ENCODE data around the gene VAMP3.

Gene VAMP3

DNA sequence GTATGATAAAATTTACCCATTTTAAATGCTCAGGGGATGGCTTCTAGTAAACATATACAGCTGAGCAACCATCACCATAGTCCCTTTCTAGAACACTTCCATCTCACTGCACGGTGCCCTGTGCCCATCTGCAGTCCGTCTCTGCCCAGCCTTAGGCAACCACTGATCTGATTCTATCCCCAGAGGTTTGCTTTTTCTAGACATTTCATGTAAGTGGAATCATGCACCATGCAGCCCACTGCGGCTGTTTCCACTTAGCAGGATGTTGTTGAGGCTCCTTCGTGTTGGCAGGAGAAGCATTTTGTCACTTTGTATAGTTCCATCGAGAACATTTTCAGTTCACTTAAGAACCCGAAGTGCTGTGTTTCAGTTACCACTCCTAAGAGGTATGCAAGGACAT lies 27.8 kb upstream of the VAMP3 start:
- Histone ChIP-seq H3K36me3 (ENCODE audit: control insufficient read depth in 2 of 2, insufficient read depth in 1 of 2, low read length in 2 of 2) (peaks cover 8 to 52% of the 10 kb centered on the region in 2 experiments; a peak in 2 of 3 replicates), H3K27ac (ENCODE audit: extremely low read depth, low read depth, low read length) (no peak overlapping the region), H3K4me1 (ENCODE audit: control insufficient read depth, insufficient read depth, low read length) (no peaks in the 10 kb centered on the region), H3K4me3 (ENCODE audit: low read depth, low read length) (no peak overlapping the region), H3K9me3 (ENCODE audit: control insufficient read depth, insufficient read depth, low read depth, low read length) (no peaks in the 10 kb centered on the region)
- TF ChIP-seq, protein P1, sequence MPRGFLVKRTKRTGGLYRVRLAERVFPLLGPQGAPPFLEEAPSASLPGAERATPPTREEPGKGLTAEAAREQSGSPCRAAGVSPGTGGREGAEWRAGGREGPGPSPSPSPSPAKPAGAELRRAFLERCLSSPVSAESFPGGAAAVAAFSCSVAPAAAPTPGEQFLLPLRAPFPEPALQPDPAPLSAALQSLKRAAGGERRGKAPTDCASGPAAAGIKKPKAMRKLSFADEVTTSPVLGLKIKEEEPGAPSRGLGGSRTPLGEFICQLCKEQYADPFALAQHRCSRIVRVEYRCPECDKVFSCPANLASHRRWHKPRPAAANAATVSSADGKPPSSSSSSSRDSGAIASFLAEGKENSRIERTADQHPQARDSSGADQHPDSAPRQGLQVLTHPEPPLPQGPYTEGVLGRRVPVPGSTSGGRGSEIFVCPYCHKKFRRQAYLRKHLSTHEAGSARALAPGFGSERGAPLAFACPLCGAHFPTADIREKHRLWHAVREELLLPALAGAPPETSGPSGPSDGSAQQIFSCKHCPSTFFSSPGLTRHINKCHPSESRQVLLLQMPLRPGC (tag by site-specific recombination; IDR thresholded peaks at IDR 0.05) = no peak
- TF ChIP-seq ZNF23 (tag by site-specific recombination; IDR thresholded peaks at IDR 0.05; ENCODE audit: borderline replicate concordance) (no peak), SP7 (tag by site-specific recombination; IDR thresholded peaks at IDR 0.05) (no peak), BCL11A (tag by site-specific recombination; IDR thresholded peaks at IDR 0.05; ENCODE audit: low read depth) (no peak), ZNF266 (tag by site-specific recombination; IDR thresholded peaks at IDR 0.05; ENCODE audit: low read depth) (no peak), ZNF660 (tag by site-specific recombination; IDR thresholded peaks at IDR 0.05) (no peak)
- CTCF ChIA-PET = interaction anchor here (0.7 to 6.9 kb wide), 3 partner anchors 9 to 76 kb away, joined by 4 to 64 read pairs (median 12); no protein-coding TSS in a partner anchor
- POLR2A ChIA-PET = no interaction called here

DNA sequence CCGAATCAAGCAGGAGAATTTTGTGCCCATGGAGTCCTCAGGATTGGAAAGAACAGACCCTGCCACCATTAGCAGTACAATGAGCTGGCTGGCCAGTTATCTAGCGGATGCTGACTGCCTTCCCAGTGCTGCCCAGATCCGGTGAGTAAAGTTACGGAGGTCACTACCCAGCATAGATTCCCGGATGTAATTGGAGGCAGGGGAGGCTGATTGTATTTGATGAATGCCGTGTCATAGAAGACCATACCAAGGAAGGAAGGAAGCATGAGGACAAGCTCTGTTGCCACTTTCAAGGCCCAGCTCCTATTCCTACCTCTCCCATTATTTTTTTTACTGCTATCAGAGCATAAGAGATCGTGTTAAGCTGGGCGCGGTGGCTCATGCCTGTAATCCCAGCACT lies 26.2 kb upstream of the VAMP3 start:
- H3K4me1 ChIP-seq (ENCODE audit: control insufficient read depth, insufficient read depth, low read length) = no peaks in the 10 kb centered on the region
- ChIA-PET POLR2A (no interaction called here), CTCF (interaction anchor here (0.6 to 11.5 kb wide), 2 partner anchors 22 to 77 kb away, joined by 4 to 519 read pairs; no protein-coding TSS in a partner anchor)
- H3K9me3 ChIP-seq (ENCODE audit: control insufficient read depth, insufficient read depth, low read depth, low read length) = no peaks in the 10 kb centered on the region
- no peak overlapping the region for H3K4me3 ChIP-seq (ENCODE audit: low read depth, low read length)
- no peak for TF ChIP-seq ZNF830 (tag by site-specific recombination; IDR thresholded peaks at IDR 0.05; ENCODE audit: low read depth)
- TF ChIP-seq SETDB1 (IDR thresholded peaks at IDR 0.05; ENCODE audit: insufficient read length, low read length) = no peak
- TF ChIP-seq ZNF473 (tag by site-specific recombination; IDR thresholded peaks at IDR 0.05) = no peak
- no peak for TF ChIP-seq ZNF169 (tag by site-specific recombination; IDR thresholded peaks at IDR 0.05)
- no peak for TF ChIP-seq ZNF112 (tag by site-specific recombination; IDR thresholded peaks at IDR 0.05)
- no peak for TF ChIP-seq ZNF37A (tag by site-specific recombination; IDR thresholded peaks at IDR 0.05)
- TF ChIP-seq, protein P2, sequence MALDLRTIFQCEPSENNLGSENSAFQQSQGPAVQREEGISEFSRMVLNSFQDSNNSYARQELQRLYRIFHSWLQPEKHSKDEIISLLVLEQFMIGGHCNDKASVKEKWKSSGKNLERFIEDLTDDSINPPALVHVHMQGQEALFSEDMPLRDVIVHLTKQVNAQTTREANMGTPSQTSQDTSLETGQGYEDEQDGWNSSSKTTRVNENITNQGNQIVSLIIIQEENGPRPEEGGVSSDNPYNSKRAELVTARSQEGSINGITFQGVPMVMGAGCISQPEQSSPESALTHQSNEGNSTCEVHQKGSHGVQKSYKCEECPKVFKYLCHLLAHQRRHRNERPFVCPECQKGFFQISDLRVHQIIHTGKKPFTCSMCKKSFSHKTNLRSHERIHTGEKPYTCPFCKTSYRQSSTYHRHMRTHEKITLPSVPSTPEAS (tag by site-specific recombination; IDR thresholded peaks at IDR 0.05) = no peak
- TF ChIP-seq ZNF174 (tag by site-specific recombination; IDR thresholded peaks at IDR 0.05) = no peak
- TF ChIP-seq, protein P3, sequence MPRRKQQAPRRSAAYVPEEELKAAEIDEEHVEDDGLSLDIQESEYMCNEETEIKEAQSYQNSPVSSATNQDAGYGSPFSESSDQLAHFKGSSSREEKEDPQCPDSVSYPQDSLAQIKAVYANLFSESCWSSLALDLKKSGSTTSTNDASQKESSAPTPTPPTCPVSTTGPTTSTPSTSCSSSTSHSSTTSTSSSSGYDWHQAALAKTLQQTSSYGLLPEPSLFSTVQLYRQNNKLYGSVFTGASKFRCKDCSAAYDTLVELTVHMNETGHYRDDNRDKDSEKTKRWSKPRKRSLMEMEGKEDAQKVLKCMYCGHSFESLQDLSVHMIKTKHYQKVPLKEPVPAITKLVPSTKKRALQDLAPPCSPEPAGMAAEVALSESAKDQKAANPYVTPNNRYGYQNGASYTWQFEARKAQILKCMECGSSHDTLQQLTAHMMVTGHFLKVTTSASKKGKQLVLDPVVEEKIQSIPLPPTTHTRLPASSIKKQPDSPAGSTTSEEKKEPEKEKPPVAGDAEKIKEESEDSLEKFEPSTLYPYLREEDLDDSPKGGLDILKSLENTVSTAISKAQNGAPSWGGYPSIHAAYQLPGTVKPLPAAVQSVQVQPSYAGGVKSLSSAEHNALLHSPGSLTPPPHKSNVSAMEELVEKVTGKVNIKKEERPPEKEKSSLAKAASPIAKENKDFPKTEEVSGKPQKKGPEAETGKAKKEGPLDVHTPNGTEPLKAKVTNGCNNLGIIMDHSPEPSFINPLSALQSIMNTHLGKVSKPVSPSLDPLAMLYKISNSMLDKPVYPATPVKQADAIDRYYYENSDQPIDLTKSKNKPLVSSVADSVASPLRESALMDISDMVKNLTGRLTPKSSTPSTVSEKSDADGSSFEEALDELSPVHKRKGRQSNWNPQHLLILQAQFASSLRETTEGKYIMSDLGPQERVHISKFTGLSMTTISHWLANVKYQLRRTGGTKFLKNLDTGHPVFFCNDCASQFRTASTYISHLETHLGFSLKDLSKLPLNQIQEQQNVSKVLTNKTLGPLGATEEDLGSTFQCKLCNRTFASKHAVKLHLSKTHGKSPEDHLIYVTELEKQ (tag by site-specific recombination; IDR thresholded peaks at IDR 0.05; ENCODE audit: borderline replicate concordance) = no peak
- TF ChIP-seq SALL2 (tag by site-specific recombination; IDR thresholded peaks at IDR 0.05; ENCODE audit: borderline replicate concordance) = no peak
- no peak for TF ChIP-seq GLIS2 (tag by site-specific recombination; IDR thresholded peaks at IDR 0.05)
- TF ChIP-seq ZNF837 (tag by site-specific recombination; IDR thresholded peaks at IDR 0.05) = no peak
- TF ChIP-seq, protein P4, sequence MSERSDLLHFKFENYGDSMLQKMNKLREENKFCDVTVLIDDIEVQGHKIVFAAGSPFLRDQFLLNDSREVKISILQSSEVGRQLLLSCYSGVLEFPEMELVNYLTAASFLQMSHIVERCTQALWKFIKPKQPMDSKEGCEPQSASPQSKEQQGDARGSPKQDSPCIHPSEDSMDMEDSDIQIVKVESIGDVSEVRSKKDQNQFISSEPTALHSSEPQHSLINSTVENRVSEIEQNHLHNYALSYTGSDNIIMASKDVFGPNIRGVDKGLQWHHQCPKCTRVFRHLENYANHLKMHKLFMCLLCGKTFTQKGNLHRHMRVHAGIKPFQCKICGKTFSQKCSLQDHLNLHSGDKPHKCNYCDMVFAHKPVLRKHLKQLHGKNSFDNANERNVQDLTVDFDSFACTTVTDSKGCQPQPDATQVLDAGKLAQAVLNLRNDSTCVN (tag by site-specific recombination; optimal IDR thresholded peaks at IDR 0.05) = no peak
- TF ChIP-seq, protein P5, sequence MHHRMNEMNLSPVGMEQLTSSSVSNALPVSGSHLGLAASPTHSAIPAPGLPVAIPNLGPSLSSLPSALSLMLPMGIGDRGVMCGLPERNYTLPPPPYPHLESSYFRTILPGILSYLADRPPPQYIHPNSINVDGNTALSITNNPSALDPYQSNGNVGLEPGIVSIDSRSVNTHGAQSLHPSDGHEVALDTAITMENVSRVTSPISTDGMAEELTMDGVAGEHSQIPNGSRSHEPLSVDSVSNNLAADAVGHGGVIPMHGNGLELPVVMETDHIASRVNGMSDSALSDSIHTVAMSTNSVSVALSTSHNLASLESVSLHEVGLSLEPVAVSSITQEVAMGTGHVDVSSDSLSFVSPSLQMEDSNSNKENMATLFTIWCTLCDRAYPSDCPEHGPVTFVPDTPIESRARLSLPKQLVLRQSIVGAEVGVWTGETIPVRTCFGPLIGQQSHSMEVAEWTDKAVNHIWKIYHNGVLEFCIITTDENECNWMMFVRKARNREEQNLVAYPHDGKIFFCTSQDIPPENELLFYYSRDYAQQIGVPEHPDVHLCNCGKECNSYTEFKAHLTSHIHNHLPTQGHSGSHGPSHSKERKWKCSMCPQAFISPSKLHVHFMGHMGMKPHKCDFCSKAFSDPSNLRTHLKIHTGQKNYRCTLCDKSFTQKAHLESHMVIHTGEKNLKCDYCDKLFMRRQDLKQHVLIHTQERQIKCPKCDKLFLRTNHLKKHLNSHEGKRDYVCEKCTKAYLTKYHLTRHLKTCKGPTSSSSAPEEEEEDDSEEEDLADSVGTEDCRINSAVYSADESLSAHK (tag by site-specific recombination; IDR thresholded peaks at IDR 0.05) = no peak
- TF ChIP-seq, protein P6, sequence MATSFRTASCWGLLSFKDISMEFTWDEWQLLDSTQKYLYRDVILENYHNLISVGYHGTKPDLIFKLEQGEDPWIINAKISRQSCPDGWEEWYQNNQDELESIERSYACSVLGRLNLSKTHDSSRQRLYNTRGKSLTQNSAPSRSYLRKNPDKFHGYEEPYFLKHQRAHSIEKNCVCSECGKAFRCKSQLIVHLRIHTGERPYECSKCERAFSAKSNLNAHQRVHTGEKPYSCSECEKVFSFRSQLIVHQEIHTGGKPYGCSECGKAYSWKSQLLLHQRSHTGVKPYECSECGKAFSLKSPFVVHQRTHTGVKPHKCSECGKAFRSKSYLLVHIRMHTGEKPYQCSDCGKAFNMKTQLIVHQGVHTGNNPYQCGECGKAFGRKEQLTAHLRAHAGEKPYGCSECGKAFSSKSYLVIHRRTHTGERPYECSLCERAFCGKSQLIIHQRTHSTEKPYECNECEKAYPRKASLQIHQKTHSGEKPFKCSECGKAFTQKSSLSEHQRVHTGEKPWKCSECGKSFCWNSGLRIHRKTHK (tag by site-specific recombination; IDR thresholded peaks at IDR 0.05) = no peak
- no peak for TF ChIP-seq ZNF48 (tag by site-specific recombination; IDR thresholded peaks at IDR 0.05)
- peaks cover 9 to 47% of the 10 kb centered on the region in 2 experiments; a peak in 2 of 3 replicates for H3K36me3 ChIP-seq (ENCODE audit: control insufficient read depth in 2 of 2, insufficient read depth in 1 of 2, low read length in 2 of 2)
- no peak overlapping the region for H3K27ac ChIP-seq (ENCODE audit: extremely low read depth, low read depth, low read length)

Measured in HEK293 (cell line).